T47D (cell line): ENCODE measurements around the gene RPTOR.

ENCODE experiments used
- DNase-seq, 2 experiments: peaks; one replicate each; pipeline versions ENCODE4 v3.0.0 to v3.0.0-alpha.2; 2011 to 2012; ENCODE audit warnings: low read depth in 1 of 2, low spot score in 1 of 2
- JUND ChIP-seq: IDR thresholded peaks from 2 replicates; pipeline ENCODE4 v1.6.1; 2012; ENCODE audit warnings: low read depth
- in situ Hi-C: cut with HindIII; loops from 2 replicates; pipeline ENCODE4 v1.10.0; 2016; ENCODE audit warnings: low sequenced_read_pairs, low pct_unique_long_range_greater_than_20kb

Gene RPTOR

GRCh38 chr17:80913928-80914821 lies 369.5 kb downstream of the RPTOR start:
- TF ChIP-seq JUND, result no peak

GRCh38 chr17:80916246-80916645 lies 371.6 kb downstream of the RPTOR start:
- no peak for DNase-seq
- no peak for TF ChIP-seq JUND
- in situ Hi-C loops, result no loop called here

More at GRCh38 chr17:80913928-80914821, 369.5 kb downstream of the RPTOR start:
- in situ Hi-C loops, result no loop called here
- no peak for DNase-seq

GRCh38 chr17:80917716-80918560 lies 373.3 kb downstream of the RPTOR start:
- TF ChIP-seq JUND, result no peak
- no peak for DNase-seq
- in situ Hi-C loops, result no loop called here

- in situ Hi-C loops, result no loop called here
- no peak for TF ChIP-seq JUND
- no peak for DNase-seq
Measured at GRCh38 chr17:80918731-80919130, 374.1 kb downstream of the RPTOR start.

GRCh38 chr17:80919331-80920311 lies 375.0 kb downstream of the RPTOR start:
- in situ Hi-C loops, result no loop called here
- DNase-seq, result no peak
- no peak for TF ChIP-seq JUND

GRCh38 chr17:80920441-80920840 lies 375.8 kb downstream of the RPTOR start:
- in situ Hi-C loops, result no loop called here
- DNase-seq, result no peak
- TF ChIP-seq JUND, result no peak

GRCh38 chr17:80921159-80921558 lies 376.5 kb downstream of the RPTOR start:
- no peak for TF ChIP-seq JUND
- no peak for DNase-seq
- in situ Hi-C loops, result no loop called here

- in situ Hi-C loops, result no loop called here
- no peak for DNase-seq
- TF ChIP-seq JUND, result no peak
Measured at GRCh38 chr17:80921741-80922579, 377.3 kb downstream of the RPTOR start.

GRCh38 chr17:80922580-80923160 lies 378.0 kb downstream of the RPTOR start:
- TF ChIP-seq JUND, result no peak
- in situ Hi-C loops, result no loop called here
- no peak for DNase-seq

GRCh38 chr17:80923211-80924110 lies 378.8 kb downstream of the RPTOR start:
- in situ Hi-C loops, result no loop called here
- no peak for TF ChIP-seq JUND
- no peak for DNase-seq
